Activated CD4-positive, alpha-beta T cell treated with anti-CD3 and anti-CD28 coated beads, Interleukin-2, Interleukin-6, amounts not matched to agents 100 ng/mL and 50 ng/mL, durations not matched to agents 16 hours and 8 hours (primary cell): ENCODE measurements around the gene BRD8.

Source experiments
- DNase-seq: peaks from one replicate; pipeline ENCODE4 v3.0.0-alpha.2; 2020

The BRD8 gene

GRCh38 chr5:138095100-138095907, 83.1 kb downstream of the BRD8 start:
- no peak for DNase-seq

- no peak for DNase-seq
Observed at GRCh38 chr5:138093036-138093435, 85.4 kb downstream of the BRD8 start.

GRCh38 chr5:138092301-138092700, 86.1 kb downstream of the BRD8 start:
- DNase-seq: no peak

- DNase-seq: no peak
Observed at GRCh38 chr5:138091685-138092084, 86.7 kb downstream of the BRD8 start.
